Femur (tissue), 1 donor: ENCODE data around the gene JPT2.

Experiments
- DNase-seq: peaks from one replicate; pipeline ENCODE4 v3.0.0-alpha.2; 2017

Gene JPT2

GRCh38 chr16:1740781-1741490, 62.9 kb downstream of the JPT2 start:
- DNase-seq, result no peak

DNA sequence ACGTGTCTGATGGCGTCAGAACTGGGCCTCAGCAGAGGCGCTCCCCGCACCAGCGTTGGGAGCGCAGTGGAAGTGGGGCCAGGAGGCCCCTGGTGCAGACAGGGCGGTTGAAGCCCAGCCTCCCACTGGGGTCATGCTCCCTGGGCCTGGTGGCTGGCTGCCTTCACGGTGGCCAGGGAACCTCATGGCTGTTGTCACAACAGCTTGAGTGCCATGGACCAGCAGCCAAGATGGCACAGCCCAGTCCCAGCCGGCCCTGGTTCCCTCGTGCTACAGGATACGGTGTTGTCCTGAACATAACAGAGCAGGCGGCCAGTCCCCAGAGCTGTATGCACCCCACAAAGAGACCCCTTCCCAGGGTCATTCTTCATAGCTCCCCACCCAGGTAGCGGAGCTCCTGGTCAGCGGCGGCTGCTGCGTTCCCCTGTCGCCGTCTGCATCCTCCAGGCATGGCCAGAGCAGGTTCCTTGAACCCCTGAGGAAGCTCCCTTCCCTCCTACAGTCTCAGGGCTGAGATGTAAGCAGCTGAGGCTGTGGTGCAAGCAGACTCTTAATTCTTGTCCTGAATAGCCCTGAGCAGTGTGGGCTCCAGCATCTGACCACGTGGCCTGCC, 63.6 kb downstream of the JPT2 start:
- no peak for DNase-seq

DNA sequence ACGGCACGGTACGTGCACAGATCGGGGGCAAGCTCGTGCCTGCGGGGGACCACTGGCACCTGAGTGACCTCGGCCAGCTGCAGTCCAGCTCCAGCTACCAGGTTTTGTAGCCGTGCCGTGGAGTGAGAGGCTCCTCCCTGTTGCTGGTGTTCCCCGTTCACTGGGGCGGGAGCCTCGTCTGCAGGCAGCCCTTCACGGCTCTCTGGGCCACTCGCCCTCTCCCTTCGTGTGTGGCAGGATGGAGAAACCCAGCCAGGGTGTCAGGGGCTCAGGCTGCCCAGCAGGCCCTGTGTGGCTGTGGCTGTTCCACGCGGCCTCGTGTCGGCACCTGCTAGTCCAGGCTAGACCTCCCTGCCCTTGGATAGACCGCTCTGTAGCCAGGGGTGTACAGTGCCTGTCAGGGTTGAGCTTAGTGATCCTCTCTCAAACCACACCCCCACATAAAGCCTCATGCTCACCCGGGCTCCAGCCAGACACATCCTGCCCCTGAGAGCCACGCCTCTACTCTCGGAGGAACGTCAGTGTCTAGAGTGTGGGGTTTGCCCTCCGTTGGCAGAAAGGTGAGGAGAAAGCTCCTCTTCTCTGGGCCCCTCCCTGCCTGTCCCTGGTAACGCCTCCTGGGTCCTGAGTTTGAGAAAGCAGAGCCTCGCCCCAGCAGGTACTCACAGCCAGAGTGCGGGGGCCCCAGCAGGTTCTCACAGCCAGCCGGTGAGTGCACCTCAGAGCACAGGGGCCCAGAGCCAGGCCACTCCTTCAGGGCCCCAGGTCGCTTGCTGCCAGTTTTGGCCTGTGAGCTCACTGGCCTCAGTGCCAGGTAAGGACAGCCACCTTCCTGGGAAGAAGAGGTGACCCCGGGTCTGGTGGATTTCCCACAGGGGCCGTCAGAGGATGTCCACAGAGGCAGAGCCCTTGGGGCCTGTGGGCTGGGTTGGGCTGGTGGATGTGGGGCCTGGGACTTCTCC, 65.6 kb downstream of the JPT2 start:
- DNase-seq, result no peak

- no peak for DNase-seq
Measured at GRCh38 chr16:1744338-1744840, 66.3 kb downstream of the JPT2 start.

DNA sequence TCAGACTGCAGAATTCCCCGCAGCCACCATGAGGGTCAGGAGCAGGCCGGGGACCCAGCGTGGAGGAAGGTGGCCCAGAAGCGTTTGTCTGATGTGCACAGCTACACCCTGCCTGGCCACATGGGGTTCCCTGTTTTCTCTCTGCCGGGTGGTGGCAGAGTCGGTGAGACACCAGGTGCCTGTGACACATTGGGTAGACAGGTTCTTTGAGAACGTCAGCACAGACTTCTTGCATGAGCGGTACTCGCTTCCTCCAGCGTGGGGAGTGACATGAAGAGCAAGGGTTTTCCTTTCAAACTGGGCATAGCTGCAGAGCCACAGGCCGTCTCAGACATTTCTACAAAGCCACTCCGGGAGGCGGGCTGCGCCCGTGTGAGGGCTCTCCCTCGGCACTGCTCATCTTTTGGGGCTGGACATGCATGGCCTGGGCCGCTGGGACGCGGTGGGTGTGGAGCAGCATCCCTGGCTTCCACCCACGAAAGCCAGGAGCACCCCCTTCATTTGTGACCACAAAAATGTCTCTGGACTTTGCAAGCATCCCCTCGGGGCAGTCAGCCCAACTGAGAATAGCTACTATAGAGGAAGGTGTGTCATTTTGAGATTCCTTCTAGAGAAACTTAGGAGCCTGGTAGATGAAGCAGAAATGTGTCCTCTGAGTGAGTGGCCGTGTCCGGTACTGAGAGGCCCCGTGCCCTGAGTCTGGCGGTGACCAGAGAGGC, 67.3 kb downstream of the JPT2 start:
- DNase-seq, result peak; percentile 49

DNA sequence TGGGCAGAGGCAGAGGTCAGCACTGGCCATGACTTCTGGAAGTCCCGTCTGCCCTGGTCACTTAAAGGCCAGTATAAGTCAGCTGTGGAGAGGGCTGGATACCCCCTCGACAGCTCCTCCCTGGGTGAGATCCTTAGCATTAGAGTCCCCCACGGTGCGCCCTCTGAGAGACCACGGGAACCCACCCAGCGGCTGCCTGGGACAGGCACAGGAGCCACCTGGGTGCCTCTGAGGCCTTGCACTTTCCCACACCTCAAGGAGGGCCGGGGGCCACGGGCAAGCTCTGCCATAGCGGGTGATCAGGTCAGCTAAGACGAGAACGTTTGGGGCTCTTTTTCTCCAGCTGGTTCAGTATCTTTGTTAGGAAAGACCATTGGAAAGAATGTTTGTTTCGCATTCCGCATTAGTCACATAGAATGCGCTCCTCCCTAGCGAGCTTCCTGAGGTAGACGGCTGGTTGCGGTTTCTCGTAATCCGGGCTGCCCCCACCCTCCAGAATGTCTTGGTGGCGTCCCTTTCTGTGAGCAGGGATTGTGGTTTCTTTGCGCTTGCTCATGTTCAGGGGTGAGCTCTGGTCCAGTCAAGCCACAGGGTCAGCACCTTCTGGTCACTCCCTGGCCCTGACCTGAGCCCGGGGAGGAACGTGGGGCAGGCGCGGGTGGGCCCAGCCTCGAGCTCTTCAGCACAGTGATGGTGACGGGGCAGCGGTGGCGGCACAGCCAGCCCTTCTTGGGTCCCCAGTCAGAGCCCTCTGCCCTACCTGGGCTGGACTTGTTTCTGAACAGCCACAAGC, 68.0 kb downstream of the JPT2 start:
- peak; percentile 25 for DNase-seq

DNA sequence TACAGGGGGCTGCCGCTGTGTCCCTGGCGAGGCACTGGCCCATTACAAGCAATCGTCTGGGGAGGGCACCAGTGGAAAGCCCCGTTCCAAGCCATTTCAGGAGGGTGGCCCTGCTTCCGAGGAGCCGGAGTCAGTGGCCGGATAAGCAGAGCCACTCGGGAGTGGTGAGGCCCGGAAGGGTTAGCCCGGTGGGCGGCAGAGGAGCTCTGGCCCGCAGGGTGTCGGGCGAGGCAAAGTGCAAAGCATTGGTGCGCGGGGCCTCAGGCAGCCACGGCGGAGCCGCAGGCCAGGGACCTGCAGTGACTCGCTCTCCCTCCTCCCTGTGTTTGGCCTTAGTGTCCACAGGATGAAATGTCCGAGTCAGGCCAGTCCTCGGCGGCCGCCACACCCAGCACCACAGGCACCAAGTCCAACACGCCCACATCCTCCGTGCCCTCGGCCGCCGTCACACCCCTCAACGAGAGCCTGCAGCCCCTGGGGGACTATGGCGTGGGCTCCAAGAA, 68.7 kb downstream of the JPT2 start:
- no peak for DNase-seq

GRCh38 chr16:1747934-1748333, 69.9 kb downstream of the JPT2 start:
- no peak for DNase-seq

DNA sequence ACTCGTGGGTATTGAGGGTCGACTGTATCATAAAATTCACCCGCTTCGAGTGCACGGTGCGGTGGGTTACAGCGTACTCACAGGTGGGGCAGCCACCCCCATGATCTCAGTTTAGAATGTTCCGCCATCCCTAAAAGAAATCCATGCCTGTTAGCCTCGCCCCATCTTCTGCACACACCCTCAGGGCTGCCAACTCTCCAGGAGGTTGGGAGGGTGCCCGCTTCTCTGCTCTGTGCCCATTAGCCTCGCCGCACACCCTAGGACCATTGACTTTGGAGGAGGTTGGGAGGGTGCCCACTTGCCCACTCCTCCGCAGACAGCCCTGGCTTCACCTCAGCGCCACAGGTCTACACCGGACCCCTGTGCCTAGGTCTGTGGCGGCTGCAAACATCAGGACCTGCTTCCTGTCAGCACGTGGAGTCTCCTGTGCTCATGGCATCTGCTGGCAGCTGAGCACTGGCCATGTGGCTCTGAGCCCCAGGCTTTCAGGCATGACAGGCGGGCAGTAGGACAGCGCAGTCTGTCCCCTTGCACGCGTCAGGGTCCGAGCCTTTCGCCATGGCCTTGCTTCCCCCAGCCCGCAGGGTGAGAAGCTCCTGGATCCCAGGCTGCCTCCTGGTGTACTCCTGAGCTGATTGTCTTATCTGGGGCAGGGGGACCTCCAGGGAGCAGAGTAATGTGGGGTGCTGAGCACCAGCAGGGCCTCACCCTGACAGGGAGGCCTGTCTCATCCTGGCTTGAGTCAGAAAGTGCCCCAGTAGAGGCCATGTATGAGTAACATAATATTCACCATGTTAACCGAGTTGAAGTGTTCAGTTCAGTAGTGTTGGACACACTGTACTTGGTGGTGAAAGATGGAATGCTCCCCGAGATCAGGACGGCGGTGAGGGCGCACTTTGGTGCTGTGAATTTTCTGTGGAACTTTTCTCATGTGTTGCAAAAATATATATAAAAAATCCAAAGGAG, 71.4 kb downstream of the JPT2 start:
- DNase-seq, result no peak
